K562 (cell line): Measurements from ENCODE around the gene CSNK1D. TPM values are rescaled to one million over a fixed set of nuclear protein-coding genes. Genes with fewer than 3 reads are reported as not detected.

Experiments used
- ARID2 ChIP-seq: fragments of 450-650 bp; IDR thresholded peaks from 2 replicates; pipeline ENCODE4 v1.6.1; 2017; ENCODE audit warnings: antibody characterized with exemption, mild to moderate bottlenecking
- CEBPB ChIP-seq: fragments of 450-650 bp; IDR thresholded peaks from 2 replicates; pipeline ENCODE4 v1.6.1; 2016; ENCODE audit warnings: missing genetic modification characterization, missing compliant biosample characterization
- CHD1 ChIP-seq: fragments of 200-600 bp; sonication (generic); IDR thresholded peaks from one replicate; pipeline ENCODE4 v1.6.1; 2012; ENCODE audit warnings: mild to moderate bottlenecking, moderate library complexity, low read length, inconsistent platforms
- CHD4 ChIP-seq: fragments of 200-600 bp; sonication (generic); IDR thresholded peaks from 3 replicates; pipeline ENCODE4 v1.6.1; 2012; ENCODE audit warnings: low read depth, mild to moderate bottlenecking, mixed read lengths, low read length, inconsistent platforms; ENCODE audit not compliant: insufficient read depth, insufficient replicate concordance, poor library complexity, severe bottlenecking
- FOS ChIP-seq: IDR thresholded peaks from 3 replicates; pipeline ENCODE4 v1.6.1; 2011; ENCODE audit not compliant: insufficient read length; ENCODE audit errors: extremely low read depth
- FOXJ3 ChIP-seq: sonication (generic); formaldehyde crosslinking; IDR thresholded peaks from 2 replicates; pipeline ENCODE4 v1.4.0; 2020; ENCODE audit warnings: mild to moderate bottlenecking, missing genetic modification reagents
- GABPA ChIP-seq: fragments of 200-800 bp; sonication (Bioruptor generic); conservative IDR thresholded peaks from 2 replicates; pipeline ENCODE4 v1.6.1; 2016; ENCODE audit warnings: low read depth, missing genetic modification characterization, missing compliant biosample characterization
- MAFG ChIP-seq: fragments of 450-650 bp; conservative IDR thresholded peaks from 2 replicates; pipeline ENCODE4 v1.6.1; 2016; ENCODE audit warnings: missing genetic modification characterization, missing compliant biosample characterization
- MAZ ChIP-seq, 2 experiments: fragments of 450-650 bp in 1 of 2; sonication (generic) in 1 of 2; formaldehyde crosslinking; IDR thresholded peaks in 1 of 2; conservative IDR thresholded peaks in 1 of 2; 2 replicates each; pipeline versions ENCODE4 v1.4.0 to v1.5.0; 2020; ENCODE audit warnings: mild to moderate bottlenecking in 1 of 2, missing genetic modification reagents in 1 of 2
- MCM3 ChIP-seq: fragments of 450-650 bp; IDR thresholded peaks from 2 replicates; pipeline ENCODE4 v1.6.1; 2016
- MIER1 ChIP-seq: fragments of 450-650 bp; IDR thresholded peaks from 2 replicates; pipeline ENCODE4 v1.6.1; 2016; ENCODE audit warnings: antibody characterized with exemption, mild to moderate bottlenecking, low read depth
- MYNN ChIP-seq, 2 experiments: sonication (generic); formaldehyde crosslinking in 1 of 2; IDR thresholded peaks; 2 replicates each; pipeline versions ENCODE4 v1.5.0 to v1.6.1; 2016 to 2020; ENCODE audit warnings: antibody characterized with exemption in 1 of 2, missing genetic modification reagents in 1 of 2
- NBN ChIP-seq: fragments of 450-650 bp; IDR thresholded peaks from 2 replicates; pipeline ENCODE4 v1.6.1; 2016; ENCODE audit warnings: low read depth, mild to moderate bottlenecking
- NFIX ChIP-seq: fragments of 250-450 bp; sonication (Bioruptor Pico); IDR thresholded peaks from 2 replicates; pipeline ENCODE4 v1.4.0; 2020; ENCODE audit warnings: low read depth, mild to moderate bottlenecking, moderate library complexity
- NR3C1 ChIP-seq: sonication (generic); formaldehyde crosslinking; IDR thresholded peaks from 2 replicates; pipeline ENCODE4 v1.8.1; 2022; ENCODE audit warnings: missing genetic modification reagents
- POLR2A ChIP-seq: fragments of 450-650 bp; conservative IDR thresholded peaks from 2 replicates; pipeline ENCODE4 v1.6.1; 2016
- SMAD1 ChIP-seq: fragments of 150-350 bp; IDR thresholded peaks from 2 replicates; pipeline ENCODE4 v1.6.1; 2014; ENCODE audit warnings: low read length, low read depth; ENCODE audit not compliant: partially characterized antibody
- ZBED1 ChIP-seq: IDR thresholded peaks from 2 replicates; pipeline ENCODE4 v1.6.1; 2014
- ZKSCAN1 ChIP-seq: fragments of 150-350 bp; IDR thresholded peaks from 2 replicates; pipeline ENCODE4 v1.6.1; 2016; ENCODE audit warnings: low read depth, low read length
- ZNF311 ChIP-seq: fragments of 250-450 bp; sonication (Bioruptor Pico); IDR thresholded peaks from 2 replicates; pipeline ENCODE4 v1.4.0; 2020; ENCODE audit warnings: mild to moderate bottlenecking, moderate library complexity
- ZNF41 ChIP-seq: fragments of 250-450 bp; sonication (Bioruptor Pico); conservative IDR thresholded peaks from 2 replicates; pipeline ENCODE4 v1.4.0; 2020; ENCODE audit warnings: mild to moderate bottlenecking
- ZNF695 ChIP-seq: fragments of 450-650 bp; formaldehyde crosslinking; IDR thresholded peaks from 2 replicates; pipeline ENCODE4 v1.4.0; 2020; ENCODE audit warnings: mild to moderate bottlenecking, moderate library complexity
- ZNF75A ChIP-seq: fragments of 450-650 bp; formaldehyde crosslinking; IDR thresholded peaks from 2 replicates; pipeline ENCODE4 v1.4.0; 2020; ENCODE audit warnings: mild to moderate bottlenecking
- polyA plus RNA-seq, 8 experiments: library from polyadenylated mRNA; depleted of rRNA in 4 of 8; stranded (reverse) in 5 of 8; unstranded in 3 of 8; fragments of >200 nt; fragmentation: Nextera tagmentation in 2 of 8; fragmentation: Illumina TruSeq in 1 of 8; extraction: Ambion mirVana in 2 of 8; extraction: Trizol in 1 of 8; gene quantifications; 2 replicates each; pipeline versions ENCODE4 v1.2.1 to v1.2.3, GENCODE V29; 2011 to 2014; ENCODE audit warnings: inconsistent platforms in 1 of 8, missing spikeins in 1 of 8
- total RNA-seq, 7 experiments: library from RNA; depleted of rRNA in 6 of 7; stranded (reverse); fragments of >200 nt in 6 of 7; fragmentation: Illumina TruSeq in 2 of 7; extraction: Trizol in 2 of 7; gene quantifications; 2 replicates each; pipeline versions ENCODE4 v1.2.1 to v1.2.3, GENCODE V29; 2011 to 2021; ENCODE audit warnings: low replicate concordance in 1 of 7
- TF ChIP-seq, protein P1 (sequence below): fragments of 250-450 bp; sonication (Bioruptor Pico); IDR thresholded peaks from 2 replicates; pipeline ENCODE4 v1.5.0; 2021
- TF ChIP-seq, protein P2 (sequence below): fragments of 450-650 bp; IDR thresholded peaks from 2 replicates; pipeline ENCODE4 v1.6.1; 2018; ENCODE audit not compliant: partially characterized antibody
- TF ChIP-seq, protein P3 (sequence below): sonication (generic); formaldehyde crosslinking; IDR thresholded peaks from 2 replicates; pipeline ENCODE4 v1.8.0; 2022; ENCODE audit warnings: mild to moderate bottlenecking, missing genetic modification reagents

Gene CSNK1D
- total and polyA plus RNA-seq, 9 of the 15 experiments (the other 6 are each of a cell fraction or from before 2014, with no cell fraction given): 6.5 to 133 (median 41.3) TPM

DNA sequence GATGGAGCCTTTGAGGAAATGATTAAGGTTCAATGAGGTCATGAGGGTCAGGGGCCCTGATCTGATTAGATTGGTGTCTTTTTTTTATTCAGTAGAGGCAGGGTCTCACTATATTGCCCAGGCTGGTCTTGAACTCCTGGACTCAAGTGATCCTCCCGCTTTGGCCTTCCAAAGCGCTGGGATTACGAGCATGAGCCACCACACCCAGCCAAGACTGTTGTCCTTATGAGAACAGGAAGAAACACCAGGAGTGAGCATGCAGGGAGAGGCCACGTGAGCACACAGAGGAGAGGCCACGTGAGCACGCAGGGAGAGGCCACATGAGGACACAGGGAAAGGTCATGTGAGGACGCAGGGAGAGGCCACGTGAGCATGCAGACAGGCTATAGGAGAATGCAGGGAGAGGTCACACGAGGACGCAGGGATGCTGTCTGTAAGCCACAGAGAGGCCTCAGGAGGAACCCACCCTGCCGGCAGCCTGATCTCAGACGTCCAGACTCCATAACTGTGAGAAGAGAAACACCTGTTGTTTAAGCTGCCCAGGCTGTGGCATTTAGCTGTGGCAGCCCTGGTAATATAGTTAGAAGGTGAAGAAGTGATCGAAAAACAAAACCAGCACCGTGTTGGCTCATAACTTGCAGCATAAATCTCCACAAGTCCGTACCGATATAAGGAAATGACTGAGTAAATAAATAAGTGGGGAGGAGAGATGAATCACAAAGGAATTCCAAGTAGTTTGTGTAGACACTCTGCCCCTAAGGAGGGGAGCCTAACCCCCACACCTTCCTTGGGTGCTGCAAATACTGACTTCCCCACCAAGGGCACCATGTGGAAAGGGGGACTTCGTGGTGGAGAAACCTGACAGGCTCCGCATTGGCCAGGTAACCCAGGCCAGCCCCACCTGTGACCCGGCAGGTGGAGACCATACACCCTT is 14.6 kb upstream of the CSNK1D start (continued):
- TF ChIP-seq CHD4: no peak
- TF ChIP-seq SMAD1: no peak
- TF ChIP-seq GABPA (tag): no peak; the same call in 1 of the 2 replicates
- TF ChIP-seq NR3C1 (CRISPR knock-in tag): no peak
- no peak; the same call in 1 of the 2 replicates for TF ChIP-seq ZKSCAN1
- TF ChIP-seq ARID2: no peak
- TF ChIP-seq MYNN (IDR thresholded peaks at IDR 0.05): no peak
- no peak for TF ChIP-seq MYNN (CRISPR knock-in tag; IDR thresholded peaks at IDR 0.05)
- TF ChIP-seq, protein P1, sequence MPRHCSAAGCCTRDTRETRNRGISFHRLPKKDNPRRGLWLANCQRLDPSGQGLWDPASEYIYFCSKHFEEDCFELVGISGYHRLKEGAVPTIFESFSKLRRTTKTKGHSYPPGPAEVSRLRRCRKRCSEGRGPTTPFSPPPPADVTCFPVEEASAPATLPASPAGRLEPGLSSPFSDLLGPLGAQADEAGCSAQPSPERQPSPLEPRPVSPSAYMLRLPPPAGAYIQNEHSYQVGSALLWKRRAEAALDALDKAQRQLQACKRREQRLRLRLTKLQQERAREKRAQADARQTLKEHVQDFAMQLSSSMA (CRISPR knock-in tag): no peak
- no peak for TF ChIP-seq ZNF695 (CRISPR knock-in tag)
- TF ChIP-seq NFIX (CRISPR knock-in tag): no peak
- TF ChIP-seq, protein P2, sequence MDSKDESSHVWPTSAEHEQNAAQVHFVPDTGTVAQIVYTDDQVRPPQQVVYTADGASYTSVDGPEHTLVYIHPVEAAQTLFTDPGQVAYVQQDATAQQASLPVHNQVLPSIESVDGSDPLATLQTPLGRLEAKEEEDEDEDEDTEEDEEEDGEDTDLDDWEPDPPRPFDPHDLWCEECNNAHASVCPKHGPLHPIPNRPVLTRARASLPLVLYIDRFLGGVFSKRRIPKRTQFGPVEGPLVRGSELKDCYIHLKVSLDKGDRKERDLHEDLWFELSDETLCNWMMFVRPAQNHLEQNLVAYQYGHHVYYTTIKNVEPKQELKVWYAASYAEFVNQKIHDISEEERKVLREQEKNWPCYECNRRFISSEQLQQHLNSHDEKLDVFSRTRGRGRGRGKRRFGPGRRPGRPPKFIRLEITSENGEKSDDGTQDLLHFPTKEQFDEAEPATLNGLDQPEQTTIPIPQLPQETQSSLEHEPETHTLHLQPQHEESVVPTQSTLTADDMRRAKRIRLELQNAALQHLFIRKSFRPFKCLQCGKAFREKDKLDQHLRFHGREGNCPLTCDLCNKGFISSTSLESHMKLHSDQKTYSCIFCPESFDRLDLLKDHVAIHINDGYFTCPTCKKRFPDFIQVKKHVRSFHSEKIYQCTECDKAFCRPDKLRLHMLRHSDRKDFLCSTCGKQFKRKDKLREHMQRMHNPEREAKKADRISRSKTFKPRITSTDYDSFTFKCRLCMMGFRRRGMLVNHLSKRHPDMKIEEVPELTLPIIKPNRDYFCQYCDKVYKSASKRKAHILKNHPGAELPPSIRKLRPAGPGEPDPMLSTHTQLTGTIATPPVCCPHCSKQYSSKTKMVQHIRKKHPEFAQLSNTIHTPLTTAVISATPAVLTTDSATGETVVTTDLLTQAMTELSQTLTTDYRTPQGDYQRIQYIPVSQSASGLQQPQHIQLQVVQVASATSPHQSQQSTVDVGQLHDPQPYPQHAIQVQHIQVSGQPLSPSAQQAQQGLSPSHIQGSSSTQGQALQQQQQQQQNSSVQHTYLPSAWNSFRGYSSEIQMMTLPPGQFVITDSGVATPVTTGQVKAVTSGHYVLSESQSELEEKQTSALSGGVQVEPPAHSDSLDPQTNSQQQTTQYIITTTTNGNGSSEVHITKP: peak; percentile 80
- peak; percentile 74 for TF ChIP-seq POLR2A
- no peak for TF ChIP-seq MCM3
- no peak for TF ChIP-seq ZNF311
- no peak for TF ChIP-seq ZNF75A
- peak; percentile 96 for TF ChIP-seq NBN
- peak; percentile 11 to 73; a peak in 3 of 4 replicates for TF ChIP-seq MAZ (CRISPR knock-in tag; conservative IDR thresholded peaks at IDR 0.05 in 1 of 2, IDR thresholded peaks at IDR 0.05 in 1 of 2)
- TF ChIP-seq ZBED1: no peak
- no peak for TF ChIP-seq CHD1
- no peak for TF ChIP-seq MIER1
- no peak for TF ChIP-seq CEBPB
- no peak for TF ChIP-seq MAFG (tag)
- TF ChIP-seq ZNF41 (CRISPR knock-in tag): no peak
- TF ChIP-seq, protein P3, sequence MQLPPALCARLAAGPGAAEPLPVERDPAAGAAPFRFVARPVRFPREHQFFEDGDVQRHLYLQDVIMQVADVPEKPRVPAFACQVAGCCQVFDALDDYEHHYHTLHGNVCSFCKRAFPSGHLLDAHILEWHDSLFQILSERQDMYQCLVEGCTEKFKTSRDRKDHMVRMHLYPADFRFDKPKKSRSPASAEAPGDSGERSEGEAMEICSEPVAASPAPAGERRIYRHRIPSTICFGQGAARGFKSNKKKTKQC (CRISPR knock-in tag): peak; percentile 79; the same call in 1 of the 2 replicates
- peak; percentile 79 for TF ChIP-seq FOS
- TF ChIP-seq FOXJ3: no peak
